Activated naive CD8-positive, alpha-beta T cell treated with anti-CD3 and anti-CD28 coated beads, Interleukin-2, amount 50 U/mL, for 16 hours (primary cell): ENCODE measurements around the gene HRH3.

Experiments
- DNase-seq: peaks from one replicate; pipeline ENCODE4 v3.0.0-alpha.2; 2020; ENCODE audit warnings: low read depth, low spot score

Gene HRH3

GRCh38 chr20:62244644-62245108, 24.6 kb upstream of the HRH3 start:
- DNase-seq: no peak

- no peak for DNase-seq
Observed at GRCh38 chr20:62243906-62244515, 23.9 kb upstream of the HRH3 start.

GRCh38 chr20:62243106-62243505, 23.0 kb upstream of the HRH3 start:
- no peak for DNase-seq

- DNase-seq: no peak
Observed at GRCh38 chr20:62242176-62242575, 22.1 kb upstream of the HRH3 start.

GRCh38 chr20:62241506-62241905, 21.4 kb upstream of the HRH3 start:
- no peak for DNase-seq

GRCh38 chr20:62240020-62240685, 20.1 kb upstream of the HRH3 start:
- no peak for DNase-seq

GRCh38 chr20:62239278-62239879, 19.3 kb upstream of the HRH3 start:
- no peak for DNase-seq

- DNase-seq: no peak
Observed at GRCh38 chr20:62238569-62239277, 18.6 kb upstream of the HRH3 start.

GRCh38 chr20:62237801-62238568, 17.9 kb upstream of the HRH3 start, which contains the start of gene OSBPL2:
Gene OSBPL2 (plus strand): TSS chr20:62238521. CDS start chr20:62256185, 17,664 bp downstream.
- DNase-seq: peak; percentile 100

- DNase-seq: no peak
Observed at GRCh38 chr20:62237514-62237800, 17.4 kb upstream of the HRH3 start.

- DNase-seq: no peak
Observed at GRCh38 chr20:62236766-62237513, 16.9 kb upstream of the HRH3 start.

- no peak for DNase-seq
Observed at GRCh38 chr20:62236200-62236599, 16.1 kb upstream of the HRH3 start.

GRCh38 chr20:62235777-62236157, 15.7 kb upstream of the HRH3 start:
- DNase-seq: no peak

GRCh38 chr20:62235001-62235776, 15.1 kb upstream of the HRH3 start:
- no peak for DNase-seq

- DNase-seq: no peak
Observed at GRCh38 chr20:62234339-62234738, 14.3 kb upstream of the HRH3 start.

GRCh38 chr20:62233684-62234083, 13.6 kb upstream of the HRH3 start:
- no peak for DNase-seq

- DNase-seq: no peak
Observed at GRCh38 chr20:62232770-62233645, 12.9 kb upstream of the HRH3 start.

- no peak for DNase-seq
Observed at GRCh38 chr20:62232194-62232593, 12.1 kb upstream of the HRH3 start.

GRCh38 chr20:62231292-62231691, 11.2 kb upstream of the HRH3 start:
- DNase-seq: no peak
